ENCODE results near the gene CNNM1. TPM values are rescaled to one million over a fixed set of nuclear protein-coding genes. Genes with fewer than 3 reads are reported as not detected.

The CNNM1 gene
- total and polyA plus RNA-seq, 4 donors: 1.6 to 7.5 (median 6.6) TPM

Other genes starting within 250 kb of the CNNM1 start
- gene HPSE2, start 93.5 kb upstream of the CNNM1 start, total RNA-seq: under 1 TPM; 0.28 to 0.89 TPM
- 1 to 10 TPM in 1 of 2 donors, under 1 TPM in 1; 0.96 to 1.1 TPM for gene HPSE2, start 93.5 kb upstream of the CNNM1 start, polyA plus RNA-seq (ENCODE audit: insufficient read length in 2 of 2)
- gene GOT1, start 101.3 kb downstream of the CNNM1 start, total RNA-seq: 10 to 100 TPM; 38.0 to 67.7 TPM
- gene GOT1, start 101.3 kb downstream of the CNNM1 start, polyA plus RNA-seq (ENCODE audit: insufficient read length in 2 of 2): 100 to 1,000 TPM; 105 to 115 TPM
- gene NKX2-3, start 203.6 kb downstream of the CNNM1 start, total RNA-seq: not detected
- not detected for gene NKX2-3, start 203.6 kb downstream of the CNNM1 start, polyA plus RNA-seq (ENCODE audit: insufficient read length in 2 of 2)

All from spinal cord (tissue), 4 donors.